ENCODE results near the gene TBC1D9.
"Not testable (repeated sequence)": the region's sequence is repeated elsewhere in the genome, so short reads cannot be mapped to it uniquely, and the experiment has no call there.

TBC1D9 gene

GRCh38 chr4:140753329-140753728, 2.9 kb downstream of the TBC1D9 start:
- no peak for DNase-seq (ENCODE audit: low spot score)

- DNase-seq (ENCODE audit: low spot score): no peak
Observed at GRCh38 chr4:140752291-140753068, 3.7 kb downstream of the TBC1D9 start.

- no peak for DNase-seq (ENCODE audit: low spot score)
Observed at GRCh38 chr4:140750470-140750869, 5.7 kb downstream of the TBC1D9 start.

GRCh38 chr4:140748171-140748570, 8.0 kb downstream of the TBC1D9 start:
- no peak for DNase-seq (ENCODE audit: low spot score)

GRCh38 chr4:140746546-140746945, 9.6 kb downstream of the TBC1D9 start:
- not testable (repeated sequence) for DNase-seq (ENCODE audit: low spot score)

- DNase-seq (ENCODE audit: low spot score): no peak
Observed at GRCh38 chr4:140744421-140744820, 11.8 kb downstream of the TBC1D9 start.

GRCh38 chr4:140743194-140743931, 12.8 kb downstream of the TBC1D9 start:
- DNase-seq (ENCODE audit: low spot score): peak; percentile 44

GRCh38 chr4:140742838-140743193, 13.4 kb downstream of the TBC1D9 start:
- DNase-seq (ENCODE audit: low spot score): no peak

GRCh38 chr4:140740906-140741670, 15.1 kb downstream of the TBC1D9 start:
- no peak for DNase-seq (ENCODE audit: low spot score)

GRCh38 chr4:140740422-140740821, 15.8 kb downstream of the TBC1D9 start:
- no peak for DNase-seq (ENCODE audit: low spot score)

- no peak for DNase-seq (ENCODE audit: low spot score)
Observed at GRCh38 chr4:140739971-140740370, 16.2 kb downstream of the TBC1D9 start.

GRCh38 chr4:140738139-140738538, 18.0 kb downstream of the TBC1D9 start:
- DNase-seq (ENCODE audit: low spot score): no peak

- DNase-seq (ENCODE audit: low spot score): no peak
Observed at GRCh38 chr4:140736669-140737343, 19.4 kb downstream of the TBC1D9 start.

- DNase-seq (ENCODE audit: low spot score): no peak
Observed at GRCh38 chr4:140735779-140736391, 20.3 kb downstream of the TBC1D9 start.

GRCh38 chr4:140735317-140735716, 20.9 kb downstream of the TBC1D9 start:
- no peak for DNase-seq (ENCODE audit: low spot score)

- no peak for DNase-seq (ENCODE audit: low spot score)
Observed at GRCh38 chr4:140732780-140733179, 23.4 kb downstream of the TBC1D9 start.

GRCh38 chr4:140729344-140730049, 26.7 kb downstream of the TBC1D9 start:
- DNase-seq (ENCODE audit: low spot score): no peak

- no peak for DNase-seq (ENCODE audit: low spot score)
Observed at GRCh38 chr4:140726776-140727500, 29.2 kb downstream of the TBC1D9 start.

GRCh38 chr4:140725556-140725955, 30.6 kb downstream of the TBC1D9 start:
- no peak for DNase-seq (ENCODE audit: low spot score)

GRCh38 chr4:140724760-140725159, 31.4 kb downstream of the TBC1D9 start:
- no peak for DNase-seq (ENCODE audit: low spot score)
